Stimulated activated CD4-positive, alpha-beta T cell treated with anti-CD3 and anti-CD28 coated beads, Interleukin-4, amount 100 ng/mL, for 1 hour (primary cell): ENCODE measurements around the gene DEPDC1B.
"Not testable (repeated sequence)": the region's sequence is repeated elsewhere in the genome, so short reads cannot be mapped to it uniquely, and the experiment has no call there.

Source experiments
- DNase-seq: peaks from one replicate; pipeline ENCODE4 v3.0.0-alpha.2; 2020

Gene DEPDC1B

DNA sequence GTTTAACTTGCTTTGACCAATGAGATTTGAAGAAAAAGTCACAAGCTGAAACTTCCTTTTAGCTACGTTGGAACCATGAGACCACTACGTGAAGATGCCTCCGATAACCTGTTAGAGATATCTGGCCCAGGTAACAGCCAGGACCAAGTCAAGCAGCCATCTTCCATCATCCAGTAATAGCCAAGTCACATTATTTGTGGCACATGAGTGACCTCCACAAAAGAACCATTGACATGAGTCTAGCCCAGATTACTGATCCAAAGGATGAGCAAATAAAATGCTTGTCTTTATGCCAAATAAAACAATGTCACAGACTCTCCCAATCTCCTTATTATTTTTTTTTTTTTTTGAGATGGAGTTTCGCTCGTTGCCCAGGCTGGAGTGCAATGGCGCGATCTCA is 1.6 kb downstream of the DEPDC1B start:
- DNase-seq, result no peak

DNA sequence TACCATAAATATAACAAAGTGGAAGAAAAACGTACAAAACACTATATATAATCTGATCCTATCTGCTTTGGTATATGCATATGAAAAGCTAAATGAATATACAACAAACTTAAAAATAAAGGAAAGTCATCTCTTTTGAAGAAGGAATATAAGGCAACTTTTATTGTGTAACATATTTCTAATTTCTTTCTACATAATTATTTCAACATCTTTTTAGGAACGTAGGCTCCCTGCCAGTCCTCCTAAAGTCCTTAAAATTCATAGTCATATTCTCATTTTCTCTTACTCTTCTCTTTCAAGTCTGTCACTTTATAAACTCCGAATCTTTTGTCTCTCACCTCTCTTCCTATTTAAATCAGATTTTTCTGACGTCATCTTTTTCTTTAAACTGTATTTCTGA is 9.6 kb downstream of the DEPDC1B start:
- DNase-seq, result no peak

DNA sequence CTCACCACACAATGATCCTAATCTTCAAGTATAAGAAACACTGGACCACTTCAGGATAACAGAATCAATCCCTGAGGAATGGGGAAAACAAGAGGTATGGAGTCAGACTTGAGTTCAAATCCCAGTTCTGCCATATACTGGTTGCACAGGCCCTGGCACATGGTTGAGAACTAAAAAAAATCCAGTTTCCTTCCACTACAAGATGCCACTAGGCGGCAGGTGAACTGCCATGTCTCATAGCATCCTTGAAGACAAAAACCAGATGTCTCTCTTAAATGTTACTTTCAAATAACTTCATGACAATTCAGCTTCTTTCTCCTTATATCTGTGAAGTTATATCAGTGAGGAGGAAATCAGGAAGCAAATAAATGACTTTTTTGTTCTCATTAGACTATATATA is 11.0 kb downstream of the DEPDC1B start:
- no peak for DNase-seq

DNA sequence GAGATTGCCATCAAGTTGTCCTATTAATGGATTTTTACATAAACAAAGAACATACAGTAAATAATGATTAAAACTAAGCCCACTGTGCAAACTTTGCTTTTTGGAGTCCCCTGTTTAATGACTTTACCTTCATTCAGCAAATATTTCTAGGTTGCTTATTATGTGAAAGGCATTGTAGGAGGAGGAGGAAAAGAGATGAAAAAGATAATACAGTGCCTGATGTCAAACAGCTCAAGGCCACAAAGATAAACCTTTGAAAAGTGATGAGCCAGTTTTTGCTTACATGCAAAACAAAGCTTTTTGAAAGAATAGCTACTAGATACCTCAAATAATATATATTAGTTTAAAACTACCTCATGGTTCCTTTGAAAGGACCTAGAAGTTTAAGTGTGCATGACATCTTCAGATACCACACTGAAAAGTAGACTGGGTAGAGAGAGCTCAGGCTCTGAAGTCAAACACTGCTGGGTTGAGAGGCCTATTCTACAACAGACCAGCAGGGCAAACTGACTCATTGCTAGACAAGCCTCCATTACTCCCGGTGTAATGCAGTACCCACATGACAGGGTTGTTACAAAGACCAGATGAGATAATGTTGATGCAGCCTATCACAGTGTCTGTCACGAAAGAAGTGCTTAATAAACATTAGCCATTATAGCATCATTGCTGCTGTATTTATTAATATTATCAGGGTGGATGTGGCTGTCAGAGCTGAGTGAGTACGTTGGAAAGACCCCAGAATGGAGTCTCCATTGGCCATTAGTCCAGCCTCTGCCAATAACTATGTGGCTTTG is 11.8 kb downstream of the DEPDC1B start:
- no peak for DNase-seq

DNA sequence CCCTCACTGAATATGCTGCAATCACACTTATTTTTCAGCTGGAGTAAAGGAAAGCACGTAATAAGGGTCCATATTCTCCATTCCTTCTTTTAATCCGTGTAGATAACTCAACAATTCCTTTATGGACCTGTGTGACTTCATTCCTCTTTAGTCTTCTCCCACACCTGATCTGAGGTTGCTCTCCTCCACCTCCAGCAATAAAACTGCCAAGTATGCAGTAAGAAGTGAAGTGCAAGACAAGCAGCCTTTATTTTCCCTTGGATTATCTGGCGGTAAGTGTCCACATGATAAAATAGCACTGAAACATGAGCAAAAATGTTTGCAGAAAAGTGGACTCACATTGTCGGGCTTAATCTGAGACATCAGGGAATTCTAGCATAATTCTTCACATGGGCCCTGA is 13.8 kb downstream of the DEPDC1B start:
- DNase-seq, result no peak

DNA sequence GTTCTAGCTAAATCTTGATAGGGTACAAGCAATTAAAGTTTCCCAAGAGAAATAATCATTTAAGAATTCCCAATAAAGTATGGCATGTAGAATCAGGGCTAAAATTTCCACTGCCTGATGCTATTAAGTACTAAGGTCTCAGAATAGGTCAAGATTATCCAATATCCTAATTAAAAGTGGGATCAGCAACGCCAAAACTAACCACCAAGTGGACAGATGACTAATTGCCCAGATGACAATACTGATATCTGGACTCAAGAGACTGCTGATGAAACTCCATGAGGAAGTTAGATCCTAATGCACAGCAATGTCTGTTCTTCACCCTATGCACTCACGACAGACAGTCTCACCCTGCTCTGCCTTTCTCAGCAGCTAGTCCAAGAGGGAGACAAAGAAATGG is 14.3 kb downstream of the DEPDC1B start:
- DNase-seq, result no peak

DNA sequence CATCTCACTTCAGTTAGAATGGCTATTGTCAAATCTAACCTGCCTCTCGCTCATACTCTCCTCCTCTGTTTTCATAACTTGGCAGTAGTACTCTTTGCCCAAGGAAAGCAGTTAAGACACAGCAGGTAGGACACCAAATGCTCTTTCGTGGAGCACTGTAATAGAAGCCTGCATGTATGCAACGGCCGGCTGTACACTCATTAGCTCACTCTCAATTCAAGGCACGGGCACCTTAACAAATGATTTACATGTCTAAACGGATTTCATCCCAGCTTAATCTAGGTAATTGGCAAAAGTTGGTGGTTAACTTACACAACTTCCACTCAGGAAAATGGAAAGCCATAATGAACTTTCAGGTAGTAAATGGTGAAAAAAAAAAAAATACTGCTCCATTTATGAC is 14.9 kb downstream of the DEPDC1B start:
- no peak for DNase-seq

DNA sequence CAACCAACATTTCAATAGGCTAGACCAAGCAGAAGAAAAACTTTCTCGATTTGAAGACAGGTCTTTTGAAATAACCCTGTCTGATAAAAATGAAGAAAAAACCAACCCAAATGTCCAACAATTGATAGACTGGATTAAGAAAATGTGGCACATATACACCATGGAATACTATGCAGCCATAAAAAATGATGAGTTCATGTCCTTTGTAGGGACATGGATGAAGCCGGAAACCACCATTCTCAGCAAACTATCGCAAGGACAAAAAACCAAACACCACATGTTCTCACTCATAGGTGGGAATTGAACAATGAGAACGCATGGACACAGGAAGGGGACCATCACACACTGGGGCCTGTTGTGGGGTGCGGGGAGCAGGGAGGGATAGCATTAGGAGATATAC is 18.0 kb downstream of the DEPDC1B start:
- DNase-seq, result not testable (repeated sequence)

DNA sequence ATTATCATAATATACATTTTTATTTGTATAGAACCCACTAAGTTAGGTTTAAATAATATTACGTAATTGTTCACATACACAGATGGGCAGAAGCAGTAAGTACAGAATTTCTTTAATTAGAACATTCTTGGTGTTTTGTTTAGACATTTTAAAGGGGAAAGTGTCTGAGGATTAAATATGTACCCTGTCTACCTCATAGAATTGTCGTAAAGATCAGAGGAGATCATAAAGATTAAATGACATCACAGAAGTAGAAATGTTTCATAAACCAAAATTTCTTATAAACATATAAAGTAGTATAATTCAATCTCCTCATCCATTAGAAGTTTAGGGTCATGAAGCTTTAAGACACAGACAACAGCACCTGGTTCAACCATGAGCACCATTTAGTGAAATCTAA is 20.1 kb downstream of the DEPDC1B start:
- no peak for DNase-seq

DNA sequence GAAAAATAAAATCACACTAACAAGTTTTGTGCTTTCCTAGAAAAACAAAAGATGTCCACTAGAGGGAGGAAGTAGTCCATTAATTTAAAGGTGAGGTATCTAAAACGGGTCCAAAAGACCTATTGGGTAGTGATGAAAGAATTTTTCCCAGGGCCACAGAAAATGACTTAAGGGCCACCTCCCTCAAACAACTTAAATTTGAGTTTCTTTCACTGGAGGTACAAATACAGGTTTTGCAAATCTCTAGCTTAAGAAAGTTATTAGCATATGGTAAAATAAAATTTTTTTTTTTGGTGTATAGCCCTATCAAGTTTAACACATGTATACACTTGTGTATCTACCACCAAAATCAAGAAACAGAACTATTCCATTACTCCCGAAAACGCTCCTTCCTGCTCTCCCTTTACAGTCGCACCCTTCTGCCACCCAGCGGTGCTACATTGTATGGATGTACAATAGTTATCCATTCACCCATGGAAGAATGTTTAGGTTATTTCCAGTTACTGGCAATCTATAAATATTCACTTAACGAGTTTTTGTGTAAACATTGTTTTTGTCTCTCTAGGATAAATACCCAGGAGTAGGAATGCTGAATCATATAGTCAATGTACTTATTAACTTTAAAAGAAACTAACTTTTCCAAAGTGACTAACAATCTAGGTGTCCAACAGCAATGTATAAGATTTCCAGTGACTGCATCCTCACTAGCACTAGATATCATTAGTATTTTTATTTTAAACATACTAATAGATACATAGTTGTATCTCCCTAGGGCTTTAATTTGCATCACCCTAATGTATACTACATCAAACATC is 21.9 kb downstream of the DEPDC1B start:
- DNase-seq, result no peak

DNA sequence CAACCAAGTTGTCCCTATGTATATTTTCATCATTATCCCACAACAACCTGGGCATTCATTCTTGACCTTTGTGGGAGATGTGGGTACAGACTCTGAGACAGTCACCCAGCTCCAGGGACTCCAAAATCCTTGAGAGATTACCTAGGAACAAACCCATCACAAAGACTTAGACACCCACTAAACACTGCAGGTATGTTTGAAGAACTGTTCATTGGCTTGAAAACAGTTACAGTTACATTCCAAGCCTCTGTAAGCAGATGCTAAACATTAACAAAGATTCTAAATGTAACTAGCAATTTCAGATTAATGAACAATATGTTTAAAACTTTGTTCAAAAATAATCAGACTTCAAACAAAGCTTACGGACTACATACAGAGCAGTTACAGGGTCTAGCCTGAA is 24.7 kb downstream of the DEPDC1B start:
- no peak for DNase-seq

DNA sequence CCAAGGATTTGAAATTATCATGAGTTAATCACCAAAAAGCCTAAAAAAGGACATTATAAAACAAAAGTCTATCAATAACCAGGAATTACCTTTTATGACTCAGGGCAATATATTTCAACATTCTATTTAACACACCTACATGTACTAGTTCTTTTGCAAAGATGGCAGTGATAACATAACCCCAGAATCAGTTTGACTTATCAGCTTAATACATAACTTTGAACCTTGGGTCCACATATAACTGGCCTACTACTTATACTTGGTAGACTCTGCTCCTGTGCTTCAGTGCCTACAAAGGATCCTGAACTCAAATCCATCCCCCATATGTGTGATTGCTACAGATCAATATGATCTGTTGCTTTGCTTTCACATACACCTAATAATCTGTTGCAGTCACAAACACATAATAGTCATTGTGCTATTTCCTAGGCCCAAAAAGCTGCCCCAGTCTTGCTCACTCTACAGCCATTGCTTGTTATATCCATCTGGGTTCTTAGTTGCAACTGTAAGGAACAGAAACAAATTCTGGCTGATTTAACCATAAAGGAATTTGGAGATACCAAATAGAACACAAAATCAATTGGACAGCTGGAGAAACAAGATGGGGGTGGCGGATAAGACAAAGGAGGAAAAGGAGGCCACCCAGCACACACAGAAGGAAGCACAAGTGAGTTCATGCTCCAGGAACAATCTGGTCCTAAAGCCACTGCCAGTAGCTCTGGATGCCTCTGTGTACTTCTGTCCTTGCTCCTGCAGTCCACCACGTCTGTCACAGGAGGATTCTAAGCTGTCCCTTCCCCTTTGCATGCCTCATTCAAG is 25.5 kb downstream of the DEPDC1B start:
- no peak for DNase-seq

DNA sequence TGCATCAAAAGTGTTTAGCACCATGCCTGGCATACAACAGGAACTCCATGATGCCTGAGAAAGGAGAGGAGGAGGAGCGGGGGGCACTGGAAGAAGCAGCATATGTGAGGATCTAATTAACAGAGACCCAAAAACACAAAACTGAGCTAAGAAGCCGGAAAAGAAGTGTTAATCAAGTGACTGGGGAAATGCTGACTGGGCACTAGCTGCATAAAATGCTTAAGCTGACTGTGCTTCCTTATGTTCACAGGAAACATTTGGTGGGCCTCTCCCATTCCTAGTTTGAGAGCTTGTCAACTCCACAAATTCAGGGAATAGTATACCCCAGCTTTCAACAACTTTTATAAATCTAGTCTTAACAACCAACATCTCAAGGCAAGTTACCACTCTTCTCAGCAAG is 26.6 kb downstream of the DEPDC1B start:
- DNase-seq, result no peak

DNA sequence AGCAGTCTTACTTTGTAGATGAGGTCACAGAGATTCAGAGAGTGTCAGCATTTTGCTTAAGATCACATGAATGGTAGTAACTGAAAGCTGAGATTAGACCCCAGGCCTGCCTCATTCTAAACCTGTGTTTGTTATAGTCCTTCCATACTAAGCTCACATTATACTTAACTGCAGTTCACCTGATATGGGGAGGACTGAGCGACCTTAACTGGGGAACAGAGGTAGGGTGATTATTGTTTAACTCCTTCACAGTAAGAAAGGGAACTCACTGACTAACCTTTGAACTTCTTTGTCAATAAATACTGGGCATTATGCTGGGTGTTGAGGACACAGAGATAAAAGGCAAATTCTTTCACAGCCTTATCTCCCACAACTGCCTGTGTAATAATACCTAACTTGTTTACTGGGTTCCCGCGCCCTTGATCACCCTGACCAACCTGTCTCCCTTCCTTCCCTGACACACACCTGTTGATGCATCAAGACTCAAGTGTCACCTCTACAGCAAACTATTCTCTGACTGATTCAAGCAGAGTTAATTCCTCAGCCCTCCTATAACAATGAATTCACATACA is 27.2 kb downstream of the DEPDC1B start:
- DNase-seq, result no peak

DNA sequence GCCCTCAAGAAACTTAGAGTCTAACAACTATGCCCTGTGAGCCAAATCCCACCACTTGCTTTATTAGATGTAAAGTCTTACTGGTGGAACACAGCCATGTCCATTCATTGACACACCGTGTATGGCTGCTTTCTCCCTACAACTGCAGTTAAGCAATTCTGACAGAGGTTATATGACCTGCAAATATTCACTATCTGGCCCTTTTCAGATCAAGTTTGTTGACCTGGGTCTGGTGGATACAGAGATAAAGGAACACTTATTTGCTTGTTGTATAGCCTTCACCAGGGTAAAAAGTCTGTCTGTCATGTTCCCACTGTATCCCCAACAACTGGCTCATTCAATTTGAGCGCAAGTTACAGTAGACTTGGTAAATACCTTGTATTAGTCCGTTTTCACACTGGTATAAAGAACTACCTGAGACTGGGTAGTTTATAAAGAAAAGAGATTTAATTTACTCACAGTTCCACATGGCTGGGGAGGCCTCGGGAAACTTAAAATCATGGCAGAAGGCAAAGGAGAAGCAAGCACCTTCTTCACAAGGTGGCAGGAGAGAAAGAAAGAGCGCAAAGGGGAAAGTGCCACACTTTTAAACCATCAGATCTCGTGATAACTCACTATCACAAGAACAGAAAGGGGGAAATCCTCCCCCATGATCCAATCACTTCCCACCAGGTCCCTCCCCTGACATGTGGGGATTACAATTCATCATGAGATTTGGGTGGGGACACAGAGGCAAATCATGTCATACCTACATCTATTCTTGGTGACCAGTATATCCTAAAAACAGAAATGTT is 27.9 kb downstream of the DEPDC1B start:
- DNase-seq, result no peak

DNA sequence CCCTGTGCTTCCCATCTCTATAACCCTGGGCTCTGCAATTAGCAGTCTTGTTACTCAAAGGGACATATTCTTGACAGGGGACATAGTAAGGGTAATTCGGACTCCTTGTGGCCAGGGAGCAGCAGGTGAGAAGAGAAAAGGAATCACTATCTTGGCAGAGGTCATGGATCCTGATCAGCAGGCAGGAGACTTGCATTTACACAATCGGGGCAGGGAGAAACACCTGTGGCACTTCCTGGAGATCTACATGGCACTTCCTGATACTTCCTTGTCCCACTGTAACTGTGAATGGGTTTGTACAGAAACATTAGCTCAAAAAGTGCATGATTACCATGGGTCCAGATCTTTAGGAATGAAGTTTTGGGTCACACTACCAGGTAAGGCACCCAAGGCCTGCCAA is 29.2 kb downstream of the DEPDC1B start:
- no peak for DNase-seq

DNA sequence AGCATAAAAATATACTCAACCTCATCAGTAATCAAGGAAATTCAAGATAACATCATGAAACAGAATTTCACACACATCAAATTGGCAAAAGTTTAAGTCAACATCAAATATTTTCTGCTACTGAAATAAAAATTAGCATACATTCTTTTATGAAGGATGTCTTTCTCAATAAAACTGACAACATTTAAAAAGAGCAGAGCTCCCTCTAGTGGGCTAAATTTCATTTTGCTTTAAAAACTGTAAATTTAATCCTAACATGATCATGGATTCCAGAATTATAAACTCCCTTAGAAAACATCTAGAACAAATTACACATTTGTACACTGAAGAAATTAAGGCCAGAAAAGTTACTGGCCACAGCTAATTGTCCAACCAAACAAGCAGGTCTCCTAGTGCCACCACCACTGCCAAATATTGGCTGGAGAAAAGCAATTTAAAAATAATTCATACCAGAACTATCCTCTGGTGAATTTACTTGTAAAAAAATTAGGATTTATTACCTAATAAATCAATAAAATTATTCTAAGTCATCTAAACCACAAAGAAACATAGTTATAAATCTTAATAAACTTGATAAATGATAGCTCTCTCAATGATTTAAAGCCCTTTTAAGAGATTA is 31.2 kb downstream of the DEPDC1B start:
- no peak for DNase-seq

DNA sequence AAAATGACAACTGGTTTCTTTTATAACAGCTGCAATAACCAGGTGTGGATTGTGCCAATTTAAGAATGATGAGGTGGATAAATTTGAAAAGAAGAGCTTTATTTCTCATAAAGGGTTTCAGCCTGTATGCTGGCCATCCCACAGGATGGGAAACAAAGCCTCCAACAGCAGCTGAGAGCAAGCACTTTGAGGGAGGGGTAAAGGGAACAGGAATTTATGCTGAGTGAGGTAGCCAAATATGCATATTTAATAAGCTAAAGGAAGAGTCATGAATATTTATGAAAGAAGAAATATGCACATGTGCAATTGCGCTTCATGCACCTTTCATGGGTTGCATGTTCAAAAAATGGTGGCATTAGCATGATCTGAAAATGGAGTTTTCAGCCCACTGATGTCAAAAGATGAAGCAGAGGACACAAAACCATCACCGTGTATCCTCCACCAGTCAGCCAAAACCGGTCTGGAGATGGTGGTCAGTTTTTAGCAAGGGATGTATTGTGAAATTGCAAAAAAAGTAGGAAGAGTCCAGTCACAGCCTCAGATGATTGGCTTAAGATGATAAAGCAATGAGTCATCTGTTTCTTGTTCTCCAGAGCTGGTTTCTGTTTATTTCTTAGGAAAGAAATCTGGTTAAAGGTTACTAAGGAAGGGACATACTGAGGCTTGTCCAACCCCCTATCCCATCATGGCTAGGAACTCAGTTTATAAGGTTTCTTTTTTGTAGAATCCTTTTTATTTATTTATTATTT is 47.9 kb downstream of the DEPDC1B start:
- DNase-seq, result no peak

DNA sequence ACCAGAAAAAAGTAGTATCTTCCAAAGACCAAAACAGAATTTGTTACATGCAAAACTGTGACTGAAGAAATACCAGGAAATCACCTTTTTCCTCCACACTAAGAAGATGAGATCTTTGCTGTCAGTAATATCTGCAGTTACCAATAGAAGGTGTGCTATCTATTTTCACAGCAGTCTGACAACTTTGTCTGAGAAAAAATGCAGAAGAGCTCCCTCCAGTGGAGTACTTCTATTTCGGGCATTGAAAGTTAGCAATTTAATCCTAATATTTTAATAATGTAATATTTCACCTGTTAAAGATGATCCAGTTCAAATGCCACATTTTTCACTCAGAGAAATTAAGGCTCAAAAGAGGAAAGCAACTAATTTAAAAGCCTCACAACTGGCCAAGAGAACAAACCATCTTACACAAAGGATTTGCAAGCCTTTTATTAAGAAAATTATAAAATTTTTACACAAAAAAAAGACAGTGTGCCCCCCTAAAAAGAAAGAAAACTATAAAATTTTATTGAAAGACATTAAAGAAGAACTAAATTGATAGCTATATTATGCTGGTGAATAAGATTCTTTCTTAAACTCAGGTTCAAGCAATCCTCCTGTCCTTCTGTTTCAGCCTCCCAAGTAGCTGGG is 50.6 kb downstream of the DEPDC1B start:
- DNase-seq, result no peak

DNA sequence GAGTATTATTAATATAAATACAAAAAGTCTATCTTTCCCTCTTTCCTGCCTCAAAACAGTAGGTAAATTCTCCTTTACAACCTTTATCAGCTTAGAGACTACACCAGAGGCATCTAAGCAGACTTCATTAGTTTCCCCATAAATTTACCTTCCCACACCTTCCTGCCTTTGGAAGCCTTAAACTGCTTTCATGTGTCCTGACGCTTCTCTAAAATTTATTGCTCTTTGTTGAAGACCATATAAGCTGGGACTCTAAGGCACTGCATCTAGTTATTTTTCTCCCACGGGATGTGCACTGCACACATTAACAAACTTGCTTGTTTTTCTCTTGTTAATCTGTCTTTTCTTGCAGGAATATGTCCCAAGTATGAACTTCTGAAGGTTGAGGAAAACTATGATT is 51.8 kb downstream of the DEPDC1B start:
- no peak for DNase-seq

DNA sequence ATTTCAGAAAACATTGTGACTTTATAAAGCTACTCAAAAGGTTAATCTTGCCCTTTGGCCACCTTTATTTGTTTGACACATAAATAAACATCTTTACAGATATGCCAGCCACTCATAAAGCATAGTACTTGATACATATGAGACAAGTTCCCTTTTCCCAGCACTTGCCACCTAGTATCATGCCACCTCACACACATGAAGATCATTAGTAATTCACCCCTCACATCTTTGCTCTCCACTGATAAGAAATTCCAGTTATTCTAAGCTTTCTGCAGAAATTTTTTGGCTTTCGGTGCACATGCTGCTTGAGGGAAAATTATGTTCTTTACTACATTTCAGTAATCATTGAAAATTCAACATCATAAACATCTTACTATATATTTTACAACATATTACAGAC is 59.1 kb downstream of the DEPDC1B start:
- no peak for DNase-seq
